DND-41 (cell line): ENCODE results near the gene OCA2.
A peak's percentile ranks its signal among the peaks of the same experiment; 100 is the strongest.

Experiments used
- ATAC-seq: fragments of 200-7000 bp; cut with Tn5 transposase; 3 replicates; pipeline ENCODE4 v1.9.1; 2021; ENCODE audit warnings: low read depth; ENCODE audit not compliant: insufficient read depth
- DNase-seq: peaks from one replicate; pipeline ENCODE4 v3.0.0-alpha.2; 2020
- H2AFZ ChIP-seq: 2 replicates; pipeline ENCODE4 v1.6.0; 2012; ENCODE audit warnings: low read depth, low read length
- H3K27ac ChIP-seq: 2 replicates; pipeline ENCODE4 v1.5.1; 2012; ENCODE audit warnings: low read length, inconsistent platforms
- H3K27me3 ChIP-seq: fragments of 200-600 bp; sonication (generic); 2 replicates; pipeline ENCODE4 v1.6.0; 2012; ENCODE audit warnings: low read length, mild to moderate bottlenecking, inconsistent platforms; ENCODE audit not compliant: insufficient read depth, poor library complexity
- H3K36me3 ChIP-seq: 2 replicates; pipeline ENCODE4 v1.5.1; 2012; ENCODE audit warnings: low read length, inconsistent platforms; ENCODE audit not compliant: insufficient read depth
- H3K4me1 ChIP-seq: 2 replicates; pipeline ENCODE4 v1.5.1; 2012; ENCODE audit warnings: mild to moderate bottlenecking, low read length; ENCODE audit not compliant: insufficient read depth
- H3K4me2 ChIP-seq: 2 replicates; pipeline ENCODE4 v1.6.0; 2012; ENCODE audit warnings: mild to moderate bottlenecking, moderate library complexity, low read length, inconsistent platforms; ENCODE audit not compliant: insufficient read depth
- H3K4me3 ChIP-seq, 2 experiments: fragments of 200-600 bp in 1 of 2; shearing (Covaris generic) in 1 of 2; 2 replicates each; pipeline ENCODE4 v1.5.1; 2012 to 2016; ENCODE audit warnings: inconsistent platforms in 2 of 2, low read length in 2 of 2, mild to moderate bottlenecking in 2 of 2, low read depth in 1 of 2, moderate library complexity in 1 of 2
- H3K79me2 ChIP-seq: 2 replicates; pipeline ENCODE4 v1.6.0; 2012; ENCODE audit warnings: low read length, inconsistent platforms; ENCODE audit not compliant: insufficient read depth
- H3K9ac ChIP-seq: 2 replicates; pipeline ENCODE4 v1.6.0; 2012; ENCODE audit warnings: low read depth, mild to moderate bottlenecking, inconsistent platforms, low read length, moderate library complexity
- H3K9me3 ChIP-seq: 2 replicates; pipeline ENCODE4 v1.5.1; 2012; ENCODE audit warnings: low read length, moderate library complexity, mild to moderate bottlenecking, inconsistent platforms; ENCODE audit not compliant: insufficient read depth, severe bottlenecking
- H4K20me1 ChIP-seq: 2 replicates; pipeline ENCODE4 v1.6.0; 2012; ENCODE audit warnings: low read length; ENCODE audit not compliant: insufficient read depth
- EZH2 ChIP-seq: IDR thresholded peaks from 3 replicates; pipeline ENCODE4 v1.6.1; 2012; ENCODE audit warnings: borderline replicate concordance, low read depth, mild to moderate bottlenecking, moderate library complexity, low read length, inconsistent platforms; ENCODE audit not compliant: severe bottlenecking
- TF ChIP-seq, protein P1 (sequence below): IDR thresholded peaks from 2 replicates; pipeline ENCODE4 v1.5.1; 2012; ENCODE audit warnings: borderline replicate concordance, low read length, moderate library complexity, mild to moderate bottlenecking; ENCODE audit not compliant: poor library complexity, severe bottlenecking; ENCODE audit errors: extremely low read depth

OCA2 gene

GRCh38 chr15:28100516-28101195 lies 1.5 kb upstream of the OCA2 start:
- H3K9me3 ChIP-seq = no peaks in the 10 kb centered on the region
- no peak overlapping the region for H2AFZ ChIP-seq
- no peak overlapping the region for H3K27ac ChIP-seq
- no peaks in the 10 kb centered on the region for H3K36me3 ChIP-seq
- no peaks in the 10 kb centered on the region for H3K27me3 ChIP-seq
- H3K4me2 ChIP-seq = no peak overlapping the region
- H3K79me2 ChIP-seq = no peaks in the 10 kb centered on the region
- no peaks in the 10 kb centered on the region for H4K20me1 ChIP-seq
- no peak for DNase-seq
- no peaks in the 10 kb centered on the region for H3K4me1 ChIP-seq
- no peak overlapping the region for H3K4me3 ChIP-seq
- TF ChIP-seq, protein P1, sequence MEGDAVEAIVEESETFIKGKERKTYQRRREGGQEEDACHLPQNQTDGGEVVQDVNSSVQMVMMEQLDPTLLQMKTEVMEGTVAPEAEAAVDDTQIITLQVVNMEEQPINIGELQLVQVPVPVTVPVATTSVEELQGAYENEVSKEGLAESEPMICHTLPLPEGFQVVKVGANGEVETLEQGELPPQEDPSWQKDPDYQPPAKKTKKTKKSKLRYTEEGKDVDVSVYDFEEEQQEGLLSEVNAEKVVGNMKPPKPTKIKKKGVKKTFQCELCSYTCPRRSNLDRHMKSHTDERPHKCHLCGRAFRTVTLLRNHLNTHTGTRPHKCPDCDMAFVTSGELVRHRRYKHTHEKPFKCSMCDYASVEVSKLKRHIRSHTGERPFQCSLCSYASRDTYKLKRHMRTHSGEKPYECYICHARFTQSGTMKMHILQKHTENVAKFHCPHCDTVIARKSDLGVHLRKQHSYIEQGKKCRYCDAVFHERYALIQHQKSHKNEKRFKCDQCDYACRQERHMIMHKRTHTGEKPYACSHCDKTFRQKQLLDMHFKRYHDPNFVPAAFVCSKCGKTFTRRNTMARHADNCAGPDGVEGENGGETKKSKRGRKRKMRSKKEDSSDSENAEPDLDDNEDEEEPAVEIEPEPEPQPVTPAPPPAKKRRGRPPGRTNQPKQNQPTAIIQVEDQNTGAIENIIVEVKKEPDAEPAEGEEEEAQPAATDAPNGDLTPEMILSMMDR = no peak
- no peak for TF ChIP-seq EZH2
- 0 out of 3 replicates have a peak, but pooled peaks have one; percentile 39 for ATAC-seq
- no peak overlapping the region for H3K9ac ChIP-seq

GRCh38 chr15:28099555-28100140 lies 533 bp upstream of the OCA2 start:
- Histone ChIP-seq H3K4me1 (no peaks in the 10 kb centered on the region), H3K36me3 (no peaks in the 10 kb centered on the region), H3K9me3 (no peaks in the 10 kb centered on the region), H3K4me3 (no peak overlapping the region), H3K79me2 (no peaks in the 10 kb centered on the region), H3K4me2 (no peak overlapping the region), H4K20me1 (no peaks in the 10 kb centered on the region), H3K27me3 (no peaks in the 10 kb centered on the region), H3K9ac (no peak overlapping the region), H2AFZ (no peak overlapping the region), H3K27ac (no peak overlapping the region)
- ATAC-seq = no peak
- TF ChIP-seq EZH2 = no peak
- TF ChIP-seq, protein P1 = no peak
- DNase-seq = no peak

- Histone ChIP-seq H3K27ac (no peak overlapping the region), H3K4me3 (no peak overlapping the region), H3K9me3 (no peaks in the 10 kb centered on the region), H3K9ac (no peak overlapping the region), H3K4me2 (no peak overlapping the region), H3K4me1 (no peaks in the 10 kb centered on the region), H2AFZ (no peak overlapping the region), H3K36me3 (no peaks in the 10 kb centered on the region), H3K27me3 (no peaks in the 10 kb centered on the region), H3K79me2 (no peaks in the 10 kb centered on the region), H4K20me1 (no peaks in the 10 kb centered on the region)
- no peak for TF ChIP-seq EZH2
- TF ChIP-seq, protein P1 = no peak
- no peak for DNase-seq
- ATAC-seq = no peak
Measured at GRCh38 chr15:28098360-28098765, 752 bp downstream of the OCA2 start.
